HG03095 (cell line): ENCODE measurements around the gene PGM5.

ENCODE experiments used
- ATAC-seq: cut with Tn5 transposase; IDR thresholded peaks from one replicate; pipeline ENCODE4 v1.9.1; 2021; ENCODE audit warnings: moderate library complexity; ENCODE audit not compliant: unreplicated experiment

PGM5 gene

DNA sequence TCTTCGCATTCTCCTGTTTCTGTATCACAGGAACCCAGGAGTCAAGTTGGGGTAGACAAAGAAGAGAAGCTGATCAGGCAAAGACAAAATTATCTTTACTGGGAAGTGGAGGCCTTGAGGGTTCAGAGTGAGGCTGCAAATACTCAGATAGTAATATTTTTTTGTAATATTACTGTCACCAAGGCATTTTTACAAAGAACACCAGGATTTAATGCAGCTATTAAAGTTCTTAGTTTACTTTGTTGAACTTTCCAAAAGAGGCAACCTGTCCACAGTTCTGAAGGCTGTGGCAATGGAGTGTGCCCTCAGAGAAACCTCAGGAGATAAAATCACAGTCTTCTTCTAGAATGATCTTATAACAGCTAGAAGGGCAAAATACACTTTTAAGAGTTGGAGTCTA, 74.9 kb downstream of the PGM5 start:
- ATAC-seq = no peak

DNA sequence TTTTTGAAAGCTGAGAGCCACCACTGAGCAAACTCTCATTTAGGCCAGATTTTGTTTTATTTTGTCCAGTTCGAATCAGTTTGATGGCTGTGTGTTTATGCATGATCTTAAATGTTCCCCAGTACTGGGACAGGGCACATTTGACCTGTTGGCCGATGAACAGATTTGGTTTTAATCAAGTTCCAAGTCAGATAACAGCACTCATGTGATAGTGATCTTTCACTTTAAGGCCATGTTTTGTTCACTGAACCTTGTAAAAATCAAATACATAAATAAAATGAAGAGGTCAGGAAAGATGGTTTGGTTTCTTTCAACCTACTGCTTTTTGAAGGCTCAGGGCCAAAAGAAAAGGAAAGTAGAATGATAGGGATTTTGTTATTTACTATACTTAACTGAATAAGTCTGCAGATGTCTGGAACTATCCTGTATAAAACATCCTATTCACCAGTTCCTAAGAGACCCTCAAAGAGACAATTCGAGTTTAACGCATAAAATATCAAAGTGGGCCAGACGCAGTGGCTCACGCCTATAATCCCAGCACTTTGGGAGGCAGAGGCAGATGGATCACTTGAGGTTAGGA, 77.2 kb downstream of the PGM5 start:
- ATAC-seq = no peak

DNA sequence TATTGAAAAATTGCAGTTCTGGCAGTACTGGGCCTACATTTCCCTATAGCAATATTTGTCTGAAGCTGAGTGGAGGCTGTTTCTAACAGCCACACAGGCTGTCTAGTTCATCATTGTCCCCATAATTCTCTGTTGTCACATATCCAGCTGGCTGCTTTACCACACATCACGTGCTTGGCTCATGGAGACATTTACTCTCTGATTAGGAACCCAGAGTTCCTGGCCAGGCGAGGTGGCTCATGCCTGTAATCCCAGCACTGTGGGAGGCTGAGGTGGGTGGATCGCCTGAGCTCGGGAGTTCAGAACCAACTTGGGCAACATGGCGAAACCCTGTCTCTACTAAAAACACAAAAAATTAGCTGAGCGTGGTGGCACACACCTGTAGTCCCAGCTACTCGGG, 81.4 kb downstream of the PGM5 start:
- ATAC-seq = no peak

- no peak for ATAC-seq
Observed at GRCh38 chr9:68443624-68444023, 87.2 kb downstream of the PGM5 start.

DNA sequence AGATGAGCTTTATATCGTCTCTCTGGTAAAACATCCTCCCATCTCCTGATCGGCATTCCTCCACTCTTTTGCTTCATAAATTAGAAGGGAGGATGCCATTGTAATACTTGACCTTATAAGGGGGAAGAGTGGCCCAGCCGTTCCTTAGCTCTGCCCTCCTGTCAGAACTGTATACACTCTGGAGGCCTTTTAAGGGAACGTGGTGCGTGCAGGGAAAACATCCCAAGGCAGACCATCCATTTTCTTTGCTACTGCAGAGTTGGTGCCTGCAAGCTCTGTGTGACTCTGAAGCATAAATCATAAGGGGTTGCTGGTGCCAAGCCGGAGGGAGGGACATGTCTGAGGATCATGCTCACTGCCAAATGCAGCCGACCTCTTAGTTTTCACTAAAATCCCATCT, 90.4 kb downstream of the PGM5 start:
- ATAC-seq = no peak

DNA sequence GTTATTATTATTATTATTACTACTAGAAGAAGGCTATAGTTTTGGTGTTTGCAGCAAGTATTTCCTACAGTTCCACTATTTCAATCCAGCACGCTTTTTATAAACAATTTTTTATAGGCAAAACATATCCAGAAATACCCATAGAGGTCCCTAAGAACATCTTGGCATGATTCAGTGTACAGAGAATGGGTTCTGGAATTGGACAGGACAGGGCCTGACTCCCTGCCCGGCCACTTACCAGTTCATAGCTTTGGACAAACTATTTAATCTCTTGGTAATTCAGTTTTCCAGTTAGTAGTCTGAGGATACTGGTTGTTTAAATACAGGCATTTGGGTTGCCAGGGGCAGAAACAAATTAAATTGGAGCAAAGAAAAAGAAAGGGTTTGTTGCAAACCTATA, 91.2 kb downstream of the PGM5 start:
- no peak for ATAC-seq

- no peak for ATAC-seq
Observed at GRCh38 chr9:68454579-68455334, 98.3 kb downstream of the PGM5 start.

DNA sequence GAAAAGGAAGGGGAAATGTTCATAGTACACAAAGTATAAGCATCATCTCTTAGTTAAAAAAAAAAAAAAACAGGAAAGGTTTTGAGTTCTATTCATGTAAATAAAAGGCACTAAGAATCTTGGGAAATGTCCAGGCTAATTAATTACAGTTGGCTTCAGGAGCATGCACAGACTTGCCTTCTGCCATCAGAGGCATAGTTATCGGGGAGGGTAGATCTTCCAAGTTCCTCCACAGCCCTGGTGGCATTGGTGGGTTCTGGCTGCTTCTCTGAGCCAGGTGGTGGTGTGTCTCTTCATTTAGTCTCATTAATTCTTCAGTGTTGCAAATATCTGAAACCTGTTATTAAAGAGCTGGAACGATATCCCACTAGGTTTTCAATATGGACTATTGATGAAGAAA, 99.0 kb downstream of the PGM5 start:
- ATAC-seq = no peak

DNA sequence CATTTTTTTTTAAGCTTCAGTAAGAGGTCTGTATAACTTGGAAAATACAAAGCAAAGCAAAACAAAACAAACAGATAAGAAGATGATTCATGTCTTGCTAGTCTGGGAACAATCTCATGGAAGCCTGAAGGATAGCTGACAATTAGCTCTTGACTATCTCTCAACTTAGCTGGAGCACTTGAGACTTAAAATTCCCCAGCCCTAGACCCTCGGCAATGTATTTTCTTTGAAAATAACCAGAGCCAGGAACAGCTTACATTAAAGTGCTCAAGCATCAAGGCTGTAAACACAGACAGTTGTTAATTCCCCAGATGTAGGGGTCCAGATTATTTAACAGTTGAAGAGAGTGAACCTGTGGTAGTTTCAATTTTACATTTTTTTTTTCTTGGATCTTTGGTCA, 101.4 kb downstream of the PGM5 start:
- no peak for ATAC-seq

GRCh38 chr9:68458918-68459317, 102.5 kb downstream of the PGM5 start:
- no peak for ATAC-seq

DNA sequence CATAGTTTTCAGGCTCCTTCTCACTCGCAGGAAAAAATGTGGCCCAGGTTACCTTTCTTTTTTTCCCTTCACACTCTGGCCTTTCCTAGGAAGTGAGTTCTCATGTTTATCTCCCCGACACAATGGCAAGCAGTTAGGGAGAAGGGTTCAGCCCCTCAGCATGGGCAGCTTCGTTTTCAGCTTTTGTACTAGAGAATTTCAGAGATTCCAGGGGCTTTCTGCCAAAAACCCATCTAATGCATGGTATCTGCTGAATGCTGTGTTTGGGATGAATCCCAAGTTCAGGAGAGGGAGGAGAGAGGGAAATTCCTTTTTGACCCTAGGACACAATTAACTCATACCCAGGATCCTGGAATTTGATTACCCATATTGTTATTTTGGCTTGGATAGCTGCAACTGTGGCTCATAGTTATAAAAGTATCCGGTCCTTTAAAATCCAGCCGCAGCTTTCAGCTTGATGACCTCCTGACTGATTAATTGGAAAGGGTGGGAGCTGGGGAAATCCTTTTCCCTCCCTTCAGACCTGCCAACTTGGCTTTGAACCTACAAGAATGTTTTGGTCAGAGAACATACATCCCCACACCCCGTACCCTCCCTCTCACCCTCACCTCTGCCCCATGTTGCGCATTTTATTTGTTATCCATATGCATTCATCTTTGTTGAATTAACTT, 105.8 kb downstream of the PGM5 start:
- no peak for ATAC-seq

- no peak for ATAC-seq
Observed at GRCh38 chr9:68470067-68470466, 113.7 kb downstream of the PGM5 start.

DNA sequence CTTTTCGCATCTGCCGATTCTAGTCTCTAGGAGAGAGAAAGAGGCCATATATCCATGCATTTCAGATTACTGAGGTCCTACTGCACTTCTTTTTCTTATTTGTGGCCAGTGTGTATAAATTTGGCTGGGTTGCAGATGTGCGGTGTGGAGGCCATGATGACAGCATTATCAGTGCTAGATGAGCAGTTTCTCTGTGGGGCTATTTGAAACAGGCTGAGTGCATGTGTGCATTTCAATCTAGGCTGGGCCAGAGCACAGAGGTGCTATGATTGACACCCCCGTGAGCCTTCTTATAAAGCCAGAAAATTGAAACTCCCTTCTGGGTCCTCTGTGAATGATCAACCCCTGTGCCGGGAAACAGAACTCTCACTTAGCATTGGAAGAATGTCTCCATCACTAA, 114.2 kb downstream of the PGM5 start:
- ATAC-seq = no peak

DNA sequence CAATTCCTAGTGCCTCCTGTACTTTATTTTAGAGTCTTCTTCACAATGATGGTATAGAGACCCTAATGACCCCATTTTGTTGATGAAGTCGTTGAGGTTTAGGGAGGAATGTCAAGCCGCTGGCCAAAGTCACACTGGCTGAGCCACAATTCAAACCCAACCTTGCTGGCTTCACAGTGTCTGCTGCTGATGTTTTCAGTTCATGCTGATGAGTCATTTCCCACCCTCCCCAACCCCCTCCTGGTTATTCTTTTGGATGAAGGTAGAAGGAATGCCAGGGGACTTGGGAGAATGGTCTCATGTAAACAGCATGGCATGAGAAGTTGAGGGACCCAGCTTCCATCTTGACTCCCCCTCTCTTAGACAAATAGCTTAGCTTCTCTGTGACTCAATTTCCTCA, 115.7 kb downstream of the PGM5 start:
- no peak for ATAC-seq

DNA sequence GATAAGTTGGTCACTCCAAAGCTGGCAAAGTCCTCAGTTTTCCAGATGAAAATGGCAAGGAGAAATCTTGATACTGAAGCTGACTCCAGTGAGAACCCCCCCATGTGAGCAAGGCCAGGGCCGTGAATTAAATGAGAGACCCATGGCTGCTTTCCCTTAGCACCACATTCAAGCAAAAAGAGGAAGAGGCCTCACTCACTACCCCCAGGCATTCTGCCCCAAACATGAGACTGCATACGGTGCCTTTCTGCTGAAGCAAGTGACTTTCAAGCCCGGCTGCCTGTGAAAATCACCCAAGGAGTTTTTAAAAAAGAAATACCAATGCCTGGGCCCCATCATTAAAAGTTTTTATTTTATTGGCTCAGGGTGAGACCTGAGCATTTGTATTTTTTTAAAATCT, 117.4 kb downstream of the PGM5 start:
- no peak for ATAC-seq

GRCh38 chr9:68476422-68476821, 120.0 kb downstream of the PGM5 start:
- no peak for ATAC-seq

- no peak for ATAC-seq
Observed at GRCh38 chr9:68476847-68477246, 120.4 kb downstream of the PGM5 start.

DNA sequence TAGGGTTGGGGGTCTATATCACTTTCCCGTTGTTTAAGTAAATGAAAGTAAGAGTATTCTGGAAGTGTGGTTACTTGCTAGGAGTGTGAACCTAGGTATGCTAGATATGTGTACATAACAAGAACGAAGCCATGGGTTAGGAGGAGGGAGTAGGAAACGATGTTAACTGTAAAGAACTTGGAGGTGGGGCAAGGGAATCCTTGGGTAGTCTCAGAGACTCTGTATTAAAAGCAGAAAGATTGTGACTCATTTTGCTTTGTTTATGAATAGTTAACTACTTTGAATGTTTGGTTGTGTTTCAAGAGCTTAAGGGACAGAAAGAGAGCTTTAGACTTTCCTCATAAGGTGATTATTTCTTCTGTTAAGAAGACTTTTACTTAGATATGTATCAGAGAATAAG, 124.4 kb downstream of the PGM5 start:
- ATAC-seq = no peak

DNA sequence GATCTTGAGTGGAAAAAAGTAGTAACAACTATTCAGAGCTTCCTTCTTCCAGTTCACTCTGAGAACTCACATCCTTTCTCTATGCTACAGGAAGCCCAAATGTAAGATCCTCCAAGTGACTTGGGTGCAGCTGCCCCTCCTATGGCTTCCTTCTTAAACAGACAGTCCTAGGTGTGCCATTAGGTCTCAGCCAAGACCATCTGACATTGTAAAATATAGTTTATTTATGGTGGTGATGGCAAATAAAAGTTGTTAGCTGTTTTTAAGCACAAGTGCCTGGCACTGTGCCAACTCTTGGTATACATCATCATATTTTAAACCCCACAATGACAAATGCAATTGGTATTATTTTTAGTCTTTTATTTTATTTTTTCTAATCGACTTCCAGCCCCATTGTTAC, 126.1 kb downstream of the PGM5 start:
- no peak for ATAC-seq

DNA sequence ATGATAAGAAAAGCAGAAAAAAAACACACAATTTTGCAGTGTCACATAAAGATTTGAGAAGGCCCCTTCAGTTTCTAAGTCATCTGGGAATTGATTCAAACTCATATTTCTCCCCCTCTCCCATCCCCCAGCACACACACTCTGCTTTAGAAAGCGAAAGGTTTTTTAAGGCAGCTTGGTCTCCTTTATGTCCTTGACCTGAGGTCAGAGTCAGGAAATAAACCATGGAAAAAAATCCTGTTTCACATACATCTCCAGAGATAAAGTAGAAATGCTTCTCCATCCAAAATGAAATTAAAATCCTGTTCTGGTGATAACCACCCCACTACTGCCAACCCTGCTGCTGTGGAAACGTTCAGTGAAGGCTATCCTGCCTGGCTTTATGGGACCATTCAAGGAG, 131.7 kb downstream of the PGM5 start:
- ATAC-seq = no peak

DNA sequence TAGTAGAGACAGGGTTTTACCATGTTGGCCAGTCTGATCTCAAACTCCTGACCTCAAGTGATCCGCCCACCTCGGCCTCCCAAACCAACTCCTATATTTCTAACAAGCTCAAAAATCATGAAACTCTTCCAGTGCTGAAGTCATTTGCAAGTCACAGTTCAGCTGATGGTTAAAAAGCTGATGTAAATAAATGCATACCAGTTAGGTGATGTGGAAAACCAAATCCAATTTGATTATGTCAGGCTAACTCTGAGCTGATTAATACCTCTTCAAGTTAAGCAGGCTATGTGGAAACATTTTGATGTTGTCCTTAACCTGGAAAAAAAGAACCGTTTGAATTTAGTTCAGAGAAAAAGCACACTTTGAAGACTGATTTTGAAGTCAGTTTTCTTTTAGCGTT, 133.2 kb downstream of the PGM5 start:
- no peak for ATAC-seq

- ATAC-seq = no peak
Observed at GRCh38 chr9:68492806-68493205, 136.4 kb downstream of the PGM5 start.
